Left forelimb (tissue), 1 donor: ENCODE measurements around the gene MMP28.

ENCODE experiments used
- DNase-seq: peaks from one replicate; pipeline ENCODE4 v3.0.0-alpha.2; 2018; ENCODE audit warnings: low spot score

Gene MMP28

GRCh38 chr17:35797918-35798317 is 2.5 kb upstream of the MMP28 start:
- DNase-seq: no peak

- no peak for DNase-seq
These were observed 1.9 kb upstream of the MMP28 start for GRCh38 chr17:35797370-35797769.

GRCh38 chr17:35796942-35797341 is 1.5 kb upstream of the MMP28 start:
- no peak for DNase-seq

GRCh38 chr17:35795871-35796265 is 427 bp upstream of the MMP28 start:
- no peak for DNase-seq

- no peak for DNase-seq
These were observed 2.2 kb downstream of the MMP28 start for GRCh38 chr17:35793257-35793656.

GRCh38 chr17:35791681-35792350 is 3.6 kb downstream of the MMP28 start:
- no peak for DNase-seq

- DNase-seq: no peak
These were observed 4.6 kb downstream of the MMP28 start for GRCh38 chr17:35790841-35791240.

- no peak for DNase-seq
These were observed 6.7 kb downstream of the MMP28 start for GRCh38 chr17:35788477-35789368.

GRCh38 chr17:35786941-35787432 is 8.5 kb downstream of the MMP28 start:
- no peak for DNase-seq

GRCh38 chr17:35784895-35785294 is 10.5 kb downstream of the MMP28 start:
- no peak for DNase-seq

- DNase-seq: no peak
These were observed 14.5 kb downstream of the MMP28 start for GRCh38 chr17:35780950-35781349.

- no peak for DNase-seq
These were observed 16.7 kb downstream of the MMP28 start for GRCh38 chr17:35778641-35779196.

GRCh38 chr17:35775583-35775982 is 19.9 kb downstream of the MMP28 start:
- DNase-seq: no peak

GRCh38 chr17:35775039-35775438 is 20.4 kb downstream of the MMP28 start:
- DNase-seq: no peak

- DNase-seq: no peak
These were observed 20.9 kb downstream of the MMP28 start for GRCh38 chr17:35774499-35774898.

GRCh38 chr17:35773679-35774425 is 21.6 kb downstream of the MMP28 start:
- no peak for DNase-seq

- no peak for DNase-seq
These were observed 22.3 kb downstream of the MMP28 start for GRCh38 chr17:35773129-35773528.

GRCh38 chr17:35769895-35770486 is 25.4 kb downstream of the MMP28 start:
- no peak for DNase-seq

- no peak for DNase-seq
These were observed 26.6 kb downstream of the MMP28 start for GRCh38 chr17:35768797-35769196.

- no peak for DNase-seq
These were observed 28.4 kb downstream of the MMP28 start for GRCh38 chr17:35766903-35767510.

GRCh38 chr17:35766489-35766877 is 29.0 kb downstream of the MMP28 start:
- no peak for DNase-seq
